ENCODE measurements around the gene DNAH6. TPM values are rescaled to one million over a fixed set of nuclear protein-coding genes. Genes with fewer than 3 reads are reported as not detected.

Gene DNAH6
- total RNA-seq, 1 donor from 2014 or later: 0.81 TPM

- intact Hi-C loops (cut with micrococcal nuclease): no loop called here
Measured at GRCh38 chr2:84830758-84831500, 314.6 kb downstream of the DNAH6 start.

GRCh38 chr2:84832772-84833461 is 316.6 kb downstream of the DNAH6 start:
- intact Hi-C loops (cut with micrococcal nuclease): loop anchor here (2.0 kb wide), 3 partner anchors 14 to 50 kb away; partner anchors contain the start of gene TRABD2A

DNA sequence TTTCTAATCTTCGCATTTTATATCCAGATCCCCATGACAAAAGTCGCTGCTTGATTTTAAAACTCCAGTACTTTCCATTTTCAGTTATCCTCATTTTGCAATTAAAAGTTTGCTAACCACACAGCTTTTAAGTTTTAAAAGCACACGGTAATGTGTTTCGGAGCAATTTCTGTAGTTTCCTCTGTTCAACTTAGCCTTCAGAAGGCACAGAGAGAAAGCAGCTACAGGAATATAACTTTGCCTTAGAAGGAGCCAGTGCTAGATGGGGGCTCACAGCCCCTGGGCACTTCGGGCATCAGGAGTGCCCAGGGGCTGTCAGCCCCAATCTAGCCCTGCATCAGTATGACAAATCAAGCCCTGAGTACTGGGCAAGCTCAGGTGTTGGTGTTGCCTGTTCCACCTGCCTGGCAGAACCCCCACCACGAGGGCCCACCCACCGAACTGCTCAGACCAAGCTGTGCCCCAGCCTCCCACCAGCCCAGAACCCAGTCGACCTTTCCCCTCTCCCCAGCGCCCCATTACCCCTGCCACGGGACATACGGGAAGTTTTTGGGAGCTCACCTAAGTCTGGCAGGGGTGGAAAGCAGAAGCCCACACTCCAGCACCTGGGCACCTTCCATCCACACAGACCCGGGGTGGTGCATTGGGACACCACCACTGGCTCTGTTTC is 317.3 kb downstream of the DNAH6 start:
- intact Hi-C loops (cut with micrococcal nuclease): loop anchor here (2.0 kb wide), 3 partner anchors 13 to 51 kb away; partner anchors contain the start of gene TRABD2A

DNA sequence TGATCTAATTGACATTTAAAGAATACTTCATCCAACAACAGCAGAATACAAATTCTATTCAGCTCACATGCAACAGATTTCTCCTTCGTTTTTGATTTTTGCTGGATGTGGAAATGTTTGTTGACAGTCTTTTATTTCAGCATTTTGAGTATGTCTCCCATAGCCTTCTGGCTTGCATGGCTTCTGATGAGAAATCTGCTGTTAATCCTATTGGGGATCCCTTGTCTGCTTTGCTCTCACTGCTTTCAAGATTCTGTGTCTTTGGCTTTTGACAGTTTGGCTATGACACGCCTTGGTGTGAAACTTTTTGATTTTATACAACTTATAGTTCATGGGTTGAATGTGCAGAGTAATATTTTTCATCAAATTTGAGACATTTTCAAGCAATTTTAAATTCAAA is 319.9 kb downstream of the DNAH6 start:
- intact Hi-C loops (cut with micrococcal nuclease): no loop called here

DNA sequence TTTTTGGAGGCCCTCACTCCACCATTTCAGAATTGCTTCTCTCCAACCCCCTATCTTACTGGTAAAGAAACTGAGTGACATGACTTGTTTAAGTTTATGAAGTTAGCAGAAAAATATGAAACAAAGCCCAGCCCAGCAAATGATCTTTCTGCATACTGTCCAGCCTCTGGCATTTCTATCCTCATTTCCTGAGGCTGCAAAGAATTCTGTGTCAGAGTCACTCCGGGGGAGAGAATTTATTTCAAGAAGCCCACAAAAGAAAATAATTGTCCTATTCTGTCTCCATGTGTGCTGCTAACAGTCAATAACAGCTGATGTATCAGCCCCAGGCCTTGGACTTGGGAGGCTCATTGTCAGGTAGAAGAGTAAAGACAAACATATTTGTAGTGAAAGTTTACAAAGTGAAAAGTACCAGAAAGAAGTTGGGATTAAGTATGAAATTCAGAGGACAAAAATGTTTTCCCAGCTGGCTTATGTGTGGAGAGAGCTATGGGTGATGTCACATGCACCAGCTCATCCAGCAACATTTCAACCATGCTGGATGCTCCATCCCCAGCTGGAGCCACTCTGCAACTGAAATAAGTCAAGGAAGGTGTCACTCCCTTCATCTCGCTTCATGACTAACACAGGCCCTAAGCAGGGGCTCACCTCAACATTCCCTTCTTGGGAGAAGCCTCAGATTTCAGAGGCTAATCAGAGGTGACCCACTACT is 322.3 kb downstream of the DNAH6 start:
- intact Hi-C loops (cut with micrococcal nuclease): loop anchor here (1.0 kb wide), 1 partner anchor 8 kb away; no protein-coding TSS in a partner anchor

- intact Hi-C loops (cut with micrococcal nuclease): no loop called here
Measured at GRCh38 chr2:84839851-84840250, 323.6 kb downstream of the DNAH6 start.

- intact Hi-C loops (cut with micrococcal nuclease): no loop called here
Measured at GRCh38 chr2:84840306-84840705, 324.0 kb downstream of the DNAH6 start.

- intact Hi-C loops (cut with micrococcal nuclease): no loop called here
Measured at GRCh38 chr2:84841577-84841976, 325.3 kb downstream of the DNAH6 start.

DNA sequence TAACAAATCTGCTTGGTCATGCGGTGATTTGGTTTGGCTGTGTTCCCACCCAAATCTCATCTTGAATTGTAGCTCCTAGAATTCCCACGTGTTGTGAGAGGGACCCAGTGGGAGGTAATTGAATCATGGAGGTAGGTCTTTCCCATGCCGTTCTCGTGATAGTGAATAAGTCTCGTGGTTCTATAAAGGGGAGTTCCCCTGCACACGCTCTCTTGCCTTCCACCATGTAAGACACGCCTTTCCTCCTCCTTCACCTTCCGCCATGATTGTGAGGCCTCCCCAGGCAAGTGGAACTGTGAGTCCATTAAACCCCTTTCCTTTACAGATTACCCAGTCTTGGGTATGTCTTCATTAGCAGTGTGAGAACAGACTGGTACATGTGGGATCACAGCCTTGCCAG is 327.8 kb downstream of the DNAH6 start:
- intact Hi-C loops (cut with micrococcal nuclease): no loop called here

- intact Hi-C loops (cut with micrococcal nuclease): loop anchor here (1.0 to 5.0 kb wide), 8 partner anchors 8 to 154 kb away; partner anchors contain the start of gene TRABD2A
Measured at GRCh38 chr2:84846041-84846663, 329.9 kb downstream of the DNAH6 start.

DNA sequence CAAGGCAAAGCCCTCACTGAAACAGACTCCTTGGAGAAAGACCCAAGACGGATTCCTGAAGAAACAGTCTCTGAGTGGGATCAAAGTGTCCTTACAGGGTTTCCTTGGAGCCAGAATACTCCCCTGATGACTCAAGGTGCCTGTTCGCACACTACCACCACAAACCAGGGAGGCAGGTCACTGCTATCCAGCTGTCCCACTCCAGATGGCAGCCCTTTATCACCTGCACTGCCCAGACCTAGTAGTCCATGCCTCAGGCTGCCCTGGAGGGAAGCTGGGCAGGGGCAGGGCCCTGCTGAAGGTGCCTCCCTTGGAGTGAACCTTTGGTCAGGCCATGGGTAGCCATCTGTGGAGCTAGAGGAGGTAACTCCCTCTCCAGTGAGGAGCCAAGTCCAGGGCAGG is 330.4 kb downstream of the DNAH6 start:
- intact Hi-C loops (cut with micrococcal nuclease): loop anchor here (1.0 to 5.0 kb wide), 8 partner anchors 8 to 154 kb away; partner anchors contain the start of gene TRABD2A

- intact Hi-C loops (cut with micrococcal nuclease): loop anchor here (2.0 to 5.0 kb wide), 4 partner anchors 15 to 155 kb away; partner anchors contain the start of gene TRABD2A
Measured at GRCh38 chr2:84847326-84848050, 331.2 kb downstream of the DNAH6 start.

GRCh38 chr2:84849271-84849952 is 333.1 kb downstream of the DNAH6 start:
- intact Hi-C loops (cut with micrococcal nuclease): loop anchor here (5.0 kb wide), 1 partner anchor 157 kb away; no protein-coding TSS in a partner anchor

DNA sequence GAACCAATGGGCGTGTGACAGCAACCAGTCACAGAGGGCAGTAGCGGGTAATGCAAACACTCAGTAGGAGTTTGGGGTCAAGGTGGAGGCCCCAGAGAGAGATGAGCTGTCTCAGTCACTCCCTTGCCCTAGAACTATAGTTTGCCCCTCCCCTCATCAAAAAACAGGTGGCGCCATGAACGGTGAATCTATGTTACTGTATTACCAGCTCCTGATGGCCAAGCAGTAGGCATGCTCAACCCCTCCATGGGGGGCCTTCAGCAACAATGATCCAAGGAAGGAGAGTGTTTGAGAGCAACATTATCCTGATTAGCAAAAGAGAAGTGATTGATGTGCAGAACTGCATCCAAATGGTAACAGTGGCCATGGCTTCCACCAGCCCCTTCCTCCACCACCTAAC is 334.2 kb downstream of the DNAH6 start:
- intact Hi-C loops (cut with micrococcal nuclease): no loop called here

- intact Hi-C loops (cut with micrococcal nuclease): no loop called here
Measured at GRCh38 chr2:84851876-84852275, 335.6 kb downstream of the DNAH6 start.

GRCh38 chr2:84854850-84855249 is 338.6 kb downstream of the DNAH6 start:
- intact Hi-C loops (cut with micrococcal nuclease): loop anchor here (1.0 to 5.0 kb wide), 2 partner anchors 9 to 118 kb away; no protein-coding TSS in a partner anchor

GRCh38 chr2:84855731-84856130 is 339.4 kb downstream of the DNAH6 start:
- intact Hi-C loops (cut with micrococcal nuclease): loop anchor here (1.0 to 5.0 kb wide), 3 partner anchors 9 to 118 kb away; no protein-coding TSS in a partner anchor

DNA sequence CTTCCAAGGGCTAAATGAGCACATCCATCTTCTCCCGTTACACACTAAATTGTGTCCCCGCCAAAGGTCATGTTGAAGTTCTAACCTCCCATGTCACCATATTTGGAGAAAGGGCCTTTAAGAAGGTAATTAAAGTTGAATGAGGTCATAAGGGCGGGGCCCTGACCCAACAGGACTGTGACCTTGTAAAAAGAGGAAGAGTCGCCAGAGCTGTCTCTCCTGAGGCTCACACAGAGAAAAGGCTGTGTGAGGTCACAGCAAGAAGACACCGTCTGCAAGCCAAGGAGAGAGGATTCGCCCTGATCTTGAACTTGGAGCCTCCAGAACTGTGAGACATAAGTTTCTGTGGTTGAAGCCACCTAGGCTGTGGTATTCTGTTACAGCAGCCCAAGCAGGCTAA is 340.5 kb downstream of the DNAH6 start:
- intact Hi-C loops (cut with micrococcal nuclease): loop anchor here (2.0 to 5.0 kb wide), 2 partner anchors 74 to 119 kb away; no protein-coding TSS in a partner anchor

GRCh38 chr2:84857566-84857965 is 341.3 kb downstream of the DNAH6 start:
- intact Hi-C loops (cut with micrococcal nuclease): loop anchor here (2.0 to 5.0 kb wide), 2 partner anchors 75 to 120 kb away; no protein-coding TSS in a partner anchor

Measured in T-helper 1 cell treated with Interleukin-12 subunit alpha and Interleukin-12 subunit beta and Interleukin-4 antibody, amounts not matched to agents 30 ng/mL and 1 ng/mL, for 36 hours (primary cell).